AG10803 (cell line): ENCODE results near the gene BDH1.
A peak's percentile ranks its signal among the peaks of the same experiment; 100 is the strongest.

Experiments
- DNase-seq: peaks from one replicate; pipeline ENCODE4 v3.0.0; 2010; ENCODE audit warnings: low read depth
- H3K4me3 ChIP-seq: 2 replicates; pipeline ENCODE4 v1.5.1; 2011; ENCODE audit warnings: mild to moderate bottlenecking, low read length, control low read depth
- TF ChIP-seq, protein P1 (sequence below): conservative IDR thresholded peaks from 2 replicates; pipeline ENCODE4 v1.5.1; 2011; ENCODE audit warnings: mild to moderate bottlenecking, low read length, control low read depth, inconsistent platforms

BDH1 gene

DNA sequence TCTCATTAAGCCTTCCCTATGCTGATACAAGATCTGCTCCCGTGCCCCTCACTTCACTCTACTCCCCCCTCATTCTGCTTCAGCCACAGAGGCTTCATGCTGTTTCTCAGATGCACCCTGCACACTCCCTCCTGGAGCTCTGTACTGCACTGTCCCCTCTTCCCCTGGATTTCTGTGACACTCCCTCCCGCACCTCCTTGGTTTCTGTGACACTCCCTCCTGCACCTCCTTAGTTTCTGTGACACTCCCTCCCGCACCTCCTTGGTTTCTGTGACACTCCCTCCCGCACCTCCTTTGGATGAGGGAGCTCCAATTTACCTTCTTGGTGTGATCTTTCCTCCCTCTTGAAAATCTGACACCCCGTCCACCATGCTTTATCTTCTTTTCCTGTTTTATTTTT, 28.2 kb downstream of the BDH1 start:
- no peak overlapping the region for H3K4me3 ChIP-seq
- TF ChIP-seq, protein P1, sequence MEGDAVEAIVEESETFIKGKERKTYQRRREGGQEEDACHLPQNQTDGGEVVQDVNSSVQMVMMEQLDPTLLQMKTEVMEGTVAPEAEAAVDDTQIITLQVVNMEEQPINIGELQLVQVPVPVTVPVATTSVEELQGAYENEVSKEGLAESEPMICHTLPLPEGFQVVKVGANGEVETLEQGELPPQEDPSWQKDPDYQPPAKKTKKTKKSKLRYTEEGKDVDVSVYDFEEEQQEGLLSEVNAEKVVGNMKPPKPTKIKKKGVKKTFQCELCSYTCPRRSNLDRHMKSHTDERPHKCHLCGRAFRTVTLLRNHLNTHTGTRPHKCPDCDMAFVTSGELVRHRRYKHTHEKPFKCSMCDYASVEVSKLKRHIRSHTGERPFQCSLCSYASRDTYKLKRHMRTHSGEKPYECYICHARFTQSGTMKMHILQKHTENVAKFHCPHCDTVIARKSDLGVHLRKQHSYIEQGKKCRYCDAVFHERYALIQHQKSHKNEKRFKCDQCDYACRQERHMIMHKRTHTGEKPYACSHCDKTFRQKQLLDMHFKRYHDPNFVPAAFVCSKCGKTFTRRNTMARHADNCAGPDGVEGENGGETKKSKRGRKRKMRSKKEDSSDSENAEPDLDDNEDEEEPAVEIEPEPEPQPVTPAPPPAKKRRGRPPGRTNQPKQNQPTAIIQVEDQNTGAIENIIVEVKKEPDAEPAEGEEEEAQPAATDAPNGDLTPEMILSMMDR, result no peak
- no peak for DNase-seq

DNA sequence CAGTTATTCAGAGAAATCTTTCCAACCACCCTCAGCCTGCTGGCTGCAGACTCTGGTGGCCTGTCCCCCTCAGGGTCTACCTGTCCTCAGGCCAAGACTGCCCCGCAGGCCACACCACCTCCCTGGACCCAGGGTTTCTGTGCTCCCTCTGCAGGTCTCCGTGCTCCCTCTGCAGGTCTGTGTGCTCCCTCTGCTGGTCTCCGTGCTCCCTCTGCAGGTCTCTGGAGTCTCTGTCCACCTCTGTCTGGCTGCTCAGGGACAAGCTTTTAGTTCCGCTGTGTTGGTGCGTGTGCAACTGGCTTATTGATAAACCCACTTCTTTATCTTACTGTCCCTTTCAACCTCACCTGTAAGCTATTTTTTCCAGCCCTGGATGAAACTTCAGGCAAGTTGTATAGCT, 30.1 kb downstream of the BDH1 start:
- peak; percentile 34 for DNase-seq
- TF ChIP-seq, protein P1, result peak; percentile 37
- H3K4me3 ChIP-seq, result no peak overlapping the region

DNA sequence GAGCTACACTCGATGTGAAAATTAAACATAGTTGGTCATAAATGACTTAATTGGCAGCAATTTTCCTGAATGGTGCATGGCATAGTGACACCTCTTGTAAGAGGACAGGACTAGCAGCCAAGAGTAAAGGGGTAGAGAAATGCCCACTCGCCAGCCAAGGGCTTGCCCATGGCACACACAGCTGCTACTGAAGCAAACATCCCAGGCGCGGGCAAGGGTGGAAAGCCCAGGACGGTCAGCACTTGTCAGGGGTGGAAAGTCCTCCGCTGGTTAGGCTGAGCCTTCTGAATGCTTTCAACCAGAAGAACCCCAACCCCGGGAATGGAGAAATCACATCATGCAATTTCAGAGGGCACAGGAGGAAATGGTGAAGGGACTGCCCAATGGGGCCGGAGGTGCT, 31.6 kb downstream of the BDH1 start:
- DNase-seq, result no peak
- H3K4me3 ChIP-seq, result no peak overlapping the region
- TF ChIP-seq, protein P1, result no peak

DNA sequence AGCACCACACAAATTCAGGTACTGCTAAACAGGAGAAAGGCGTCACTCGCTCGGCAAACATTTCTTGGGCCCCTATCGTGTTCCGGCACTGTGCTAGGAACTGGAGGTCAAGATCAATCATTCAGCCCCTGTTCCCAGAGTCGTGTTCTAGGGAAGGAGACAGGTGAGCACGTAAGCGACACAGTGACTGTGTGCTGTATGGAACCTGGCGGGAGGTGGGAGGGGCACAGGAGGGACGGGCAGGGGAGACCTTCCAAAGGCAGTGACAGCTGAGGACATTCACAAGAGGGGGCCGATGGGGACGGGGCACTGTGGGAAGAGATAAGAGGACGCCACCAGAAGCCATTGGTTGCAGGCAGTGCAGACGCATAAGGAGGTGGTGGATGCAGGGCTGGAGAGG, 32.2 kb downstream of the BDH1 start:
- no peak overlapping the region for H3K4me3 ChIP-seq
- TF ChIP-seq, protein P1, result no peak
- DNase-seq, result no peak

DNA sequence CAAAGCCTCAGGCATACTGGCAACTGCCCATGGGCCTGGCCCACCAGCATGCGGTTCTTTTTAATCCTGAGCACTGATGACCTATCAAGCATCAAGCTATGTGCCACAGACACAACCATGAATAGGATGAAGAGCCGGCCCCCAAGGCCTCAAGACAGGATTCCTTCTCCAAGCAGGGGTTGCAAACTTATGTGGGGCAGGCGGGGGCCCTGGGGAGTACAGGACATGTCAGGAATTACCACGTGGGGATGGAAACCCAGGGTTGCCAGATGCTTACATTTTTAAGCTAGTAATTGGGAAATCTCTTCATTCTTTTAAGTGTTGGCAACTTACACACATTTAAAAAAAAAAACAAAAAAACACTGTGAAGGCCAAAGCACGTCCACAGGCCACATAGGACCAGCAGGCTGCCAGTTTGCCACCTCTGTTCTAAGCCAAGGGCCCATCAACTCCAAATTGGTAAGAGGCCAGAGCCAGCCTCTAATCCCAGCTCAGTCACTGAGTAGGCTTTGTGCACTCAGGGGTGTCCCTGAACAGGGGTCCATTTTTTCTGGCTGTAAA, 32.8 kb downstream of the BDH1 start:
- TF ChIP-seq, protein P1, result no peak
- no peak overlapping the region for H3K4me3 ChIP-seq
- peak; percentile 97 for DNase-seq

DNA sequence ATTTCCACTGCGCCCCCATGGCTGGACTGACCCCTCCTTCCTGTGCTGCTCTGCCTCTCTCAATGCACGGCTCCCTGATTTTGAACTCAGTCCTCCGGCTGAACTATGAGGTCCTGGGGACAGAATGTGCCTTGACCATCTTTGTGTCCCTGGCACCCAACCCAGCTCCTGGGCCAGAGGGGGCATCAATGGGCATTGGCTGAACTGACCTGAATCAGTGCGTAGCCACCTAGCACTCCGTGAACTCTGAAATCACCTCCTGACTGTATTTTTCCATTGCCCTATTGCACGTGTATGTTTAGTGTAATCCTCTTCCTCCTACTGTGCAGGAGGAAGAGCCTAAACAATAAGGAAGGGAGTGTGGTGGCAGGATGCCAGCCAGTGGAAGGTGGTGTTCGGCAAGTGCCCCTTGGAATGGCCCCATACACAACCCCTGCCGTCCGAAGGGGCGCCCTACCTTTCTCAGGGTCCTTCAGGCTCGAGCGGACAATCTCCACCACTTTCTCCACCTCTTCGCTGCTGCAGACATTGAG, 33.5 kb downstream of the BDH1 start:
- no peak overlapping the region for H3K4me3 ChIP-seq
- TF ChIP-seq, protein P1, result no peak
- DNase-seq, result no peak
